K562 treated with DMSO at 1 percent for 24 hours (cell line): ENCODE measurements around the gene NIF3L1. TPM values are rescaled to one million over a fixed set of nuclear protein-coding genes. Genes with fewer than 3 reads are reported as not detected.

ENCODE experiments used
- total RNA-seq: library from RNA; unstranded; fragments of 300-600 nt; gene quantifications from 2 replicates; pipeline ENCODE4 v1.2.3, GENCODE V29; 2022; ENCODE audit warnings: low read depth; ENCODE audit not compliant: insufficient read depth

NIF3L1 gene
- 23.7 and 25.8 TPM in 2 replicates for total RNA-seq

GRCh38 chr2:200888704-200889625 is at the start of gene NIF3L1, which contains the start of gene PPIL3:
NIF3L1 (plus strand) TSS chr2:200889371; CDS start chr2:200891944, 2,573 bp downstream.
PPIL3 (minus strand) TSS chr2:200889077; CDS start chr2:200887615, 1,462 bp downstream.

GRCh38 chr2:200864176-200865034 is 24.8 kb upstream of the NIF3L1 start, which contains the start of gene CLK1:
CLK1 (minus strand) TSS chr2:200864658; CDS start chr2:200861862, 2,796 bp downstream.

Other genes with a start within 250 kb of the NIF3L1 start
- gene BZW1, start 77.5 kb upstream of the NIF3L1 start, total RNA-seq, result 52.7 and 60.7 TPM in 2 replicates
- gene CLK1, start 24.7 kb upstream of the NIF3L1 start, total RNA-seq, result 18.3 and 20.1 TPM in 2 replicates
- 11.6 and 14.4 TPM in 2 replicates for gene PPIL3, start 294 bp upstream of the NIF3L1 start, total RNA-seq
- 5.1 and 7.7 TPM in 2 replicates for gene ORC2, start 74.3 kb downstream of the NIF3L1 start, total RNA-seq
- 3.5 and 6.3 TPM in 2 replicates for gene HYCC2, start 182.3 kb downstream of the NIF3L1 start, total RNA-seq
- 32.7 and 58.0 TPM in 2 replicates for gene NDUFB3, start 182.6 kb downstream of the NIF3L1 start, total RNA-seq
- gene CFLAR, start 226.8 kb downstream of the NIF3L1 start, total RNA-seq, result 22.4 and 25.7 TPM in 2 replicates